HEK293 (cell line): ENCODE data around the gene FOXP1.

Experiments used
- CTCF ChIA-PET: fragments of 350-600 bp; formaldehyde crosslinking; extraction: SDS; loops from one replicate; lab custom pipeline; 2021; ENCODE audit warnings: antibody characterized with exemption; lab: Yijun Ruan, JAX
- POLR2A ChIA-PET: fragments of 300-600 bp; formaldehyde crosslinking; extraction: SDS; loops from one replicate; lab custom pipeline; 2020; ENCODE audit warnings: antibody characterized with exemption, inconsistent platforms; lab: Yijun Ruan, JAX
- H3K27ac ChIP-seq: fragments of 200-500 bp; sonication (Bioruptor generic); 2 replicates; pipeline ENCODE4 v1.5.1; 2014; ENCODE audit warnings: low read depth, low read length, control low read depth, inconsistent platforms; ENCODE audit errors: extremely low read depth
- H3K36me3 ChIP-seq, 2 experiments: fragments of 200-500 bp in 1 of 2; sonication (Bioruptor generic) in 1 of 2; 1 replicate in 1 of 2; 2 replicates in 1 of 2; pipeline ENCODE4 v1.5.1; 2014 to 2017; ENCODE audit warnings: inconsistent platforms in 2 of 2, low read length in 2 of 2; ENCODE audit not compliant: control insufficient read depth in 2 of 2, insufficient read depth in 1 of 2
- H3K4me1 ChIP-seq: fragments of 200-500 bp; sonication (Bioruptor generic); 2 replicates; pipeline ENCODE4 v1.5.1; 2014; ENCODE audit warnings: mild to moderate bottlenecking, low read length, inconsistent platforms; ENCODE audit not compliant: control insufficient read depth, insufficient read depth
- H3K4me3 ChIP-seq: 2 replicates; pipeline ENCODE4 v1.5.1; 2011; ENCODE audit warnings: low read depth, mild to moderate bottlenecking, control low read depth, low read length, moderate library complexity
- H3K9me3 ChIP-seq: fragments of 200-500 bp; sonication (Bioruptor generic); 2 replicates; pipeline ENCODE4 v1.5.1; 2014; ENCODE audit warnings: low read depth, low read length, inconsistent platforms; ENCODE audit not compliant: control insufficient read depth, insufficient read depth
- BCL11B ChIP-seq: fragments of 450-650 bp; formaldehyde crosslinking; IDR thresholded peaks from 2 replicates; pipeline ENCODE4 v1.5.1; 2016; ENCODE audit warnings: low read depth, missing biosample characterization, missing genetic modification characterization
- KLF8 ChIP-seq: fragments of 450-650 bp; formaldehyde crosslinking; IDR thresholded peaks from 2 replicates; pipeline ENCODE4 v1.5.1; 2016; ENCODE audit warnings: missing biosample characterization, missing genetic modification characterization
- WT1 ChIP-seq: fragments of 450-650 bp; formaldehyde crosslinking; IDR thresholded peaks from 2 replicates; pipeline ENCODE4 v1.5.1; 2016; ENCODE audit warnings: missing biosample characterization, missing genetic modification characterization
- YY1 ChIP-seq: fragments of 450-650 bp; formaldehyde crosslinking; IDR thresholded peaks from 2 replicates; pipeline ENCODE4 v1.5.1; 2018; ENCODE audit warnings: missing biosample characterization, missing genetic modification characterization
- ZBTB7A ChIP-seq: fragments of 450-650 bp; formaldehyde crosslinking; IDR thresholded peaks from 2 replicates; pipeline ENCODE4 v1.5.1; 2016; ENCODE audit warnings: low read depth, missing biosample characterization, missing genetic modification characterization
- ZEB2 ChIP-seq: fragments of 450-650 bp; formaldehyde crosslinking; IDR thresholded peaks from 2 replicates; pipeline ENCODE4 v1.5.1; 2016; ENCODE audit warnings: missing biosample characterization, missing genetic modification characterization
- ZFP41 ChIP-seq: fragments of 450-650 bp; formaldehyde crosslinking; IDR thresholded peaks from 2 replicates; pipeline ENCODE4 v1.5.1; 2016; ENCODE audit warnings: missing biosample characterization, missing genetic modification characterization, borderline replicate concordance
- ZNF19 ChIP-seq: fragments of 450-650 bp; formaldehyde crosslinking; IDR thresholded peaks from 2 replicates; pipeline ENCODE4; 2016; ENCODE audit warnings: missing biosample characterization, missing genetic modification characterization, low read depth
- ZNF2 ChIP-seq: fragments of 450-650 bp; formaldehyde crosslinking; IDR thresholded peaks from 2 replicates; pipeline ENCODE4 v1.5.1; 2016; ENCODE audit warnings: missing biosample characterization, missing genetic modification characterization
- ZNF223 ChIP-seq: fragments of 450-650 bp; formaldehyde crosslinking; IDR thresholded peaks from 2 replicates; pipeline ENCODE4 v1.5.1; 2016; ENCODE audit warnings: missing biosample characterization, missing genetic modification characterization
- ZNF366 ChIP-seq: fragments of 450-650 bp; formaldehyde crosslinking; conservative IDR thresholded peaks from 2 replicates; pipeline ENCODE4 v1.5.1; 2016; ENCODE audit warnings: missing biosample characterization, missing genetic modification characterization
- ZNF37A ChIP-seq: fragments of 450-650 bp; IDR thresholded peaks from 2 replicates; pipeline ENCODE4 v1.5.1; 2018; ENCODE audit warnings: missing biosample characterization, missing genetic modification characterization
- ZNF394 ChIP-seq: fragments of 450-650 bp; formaldehyde crosslinking; IDR thresholded peaks from 2 replicates; pipeline ENCODE4 v1.5.1; 2016; ENCODE audit warnings: missing biosample characterization, missing genetic modification characterization, mild to moderate bottlenecking, moderate library complexity, borderline replicate concordance
- ZNF560 ChIP-seq: fragments of 450-650 bp; formaldehyde crosslinking; IDR thresholded peaks from 2 replicates; pipeline ENCODE4 v1.5.1; 2017; ENCODE audit warnings: missing biosample characterization, missing genetic modification characterization, borderline replicate concordance
- ZNF670 ChIP-seq: fragments of 450-650 bp; formaldehyde crosslinking; IDR thresholded peaks from 2 replicates; pipeline ENCODE4 v1.5.1; 2016; ENCODE audit warnings: missing biosample characterization, missing genetic modification characterization, low read depth
- ZNF677 ChIP-seq: fragments of 450-650 bp; IDR thresholded peaks from 2 replicates; pipeline ENCODE4 v1.5.0; 2018; ENCODE audit warnings: missing biosample characterization, mild to moderate bottlenecking, missing genetic modification characterization, moderate library complexity
- ZNF747 ChIP-seq: fragments of 450-650 bp; formaldehyde crosslinking; IDR thresholded peaks from 2 replicates; pipeline ENCODE4 v1.5.1; 2016; ENCODE audit warnings: missing biosample characterization, missing genetic modification characterization
- ZNF843 ChIP-seq: fragments of 450-650 bp; formaldehyde crosslinking; IDR thresholded peaks from 2 replicates; pipeline ENCODE4 v1.5.1; 2016; ENCODE audit warnings: missing biosample characterization, missing genetic modification characterization
- ZSCAN30 ChIP-seq: fragments of 450-650 bp; IDR thresholded peaks from 2 replicates; pipeline ENCODE4 v1.5.1; 2018; ENCODE audit warnings: missing biosample characterization, mild to moderate bottlenecking, missing genetic modification characterization, moderate library complexity
- TF ChIP-seq, protein P1 (sequence below): fragments of 450-650 bp; formaldehyde crosslinking; IDR thresholded peaks from 2 replicates; pipeline ENCODE4 v1.5.1; 2016; ENCODE audit warnings: missing biosample characterization, missing genetic modification characterization
- TF ChIP-seq, protein P2 (sequence below): fragments of 450-650 bp; formaldehyde crosslinking; IDR thresholded peaks from 2 replicates; pipeline ENCODE4 v1.5.1; 2017; ENCODE audit warnings: missing biosample characterization, missing genetic modification characterization
- TF ChIP-seq, protein P3 (sequence below): fragments of 450-650 bp; formaldehyde crosslinking; IDR thresholded peaks from 2 replicates; pipeline ENCODE4 v1.5.1; 2017; ENCODE audit warnings: missing biosample characterization, mild to moderate bottlenecking, missing genetic modification characterization, moderate library complexity

FOXP1 gene

DNA sequence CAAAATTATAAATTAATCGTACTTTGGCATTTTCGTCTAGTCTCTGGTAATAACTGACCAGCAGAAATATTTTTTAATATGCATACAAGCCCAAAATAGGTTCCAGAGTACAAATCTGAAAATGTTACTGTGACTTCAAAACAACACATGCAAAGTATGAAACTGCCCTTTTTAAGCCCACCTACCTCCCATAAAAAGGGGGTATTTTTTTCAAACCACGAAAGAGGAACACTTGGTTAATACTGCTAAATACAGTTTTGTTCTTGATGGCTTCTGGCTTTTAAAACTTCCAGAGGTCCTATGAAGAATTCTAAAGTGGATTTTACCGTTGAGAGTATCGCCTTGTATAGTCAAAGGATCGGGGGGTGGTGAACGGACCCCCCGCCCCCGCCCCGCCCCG, 610.7 kb downstream of the FOXP1 start:
- H3K4me3 ChIP-seq = no peak overlapping the region
- H3K9me3 ChIP-seq = no peaks in the 10 kb centered on the region
- H3K36me3 ChIP-seq = peaks cover 7 to 79% of the 10 kb centered on the region in 2 experiments
- ChIA-PET CTCF (no interaction called here), POLR2A (interaction anchor here (0.6 kb wide), 1 partner anchor 10 kb away, joined by 3 read pairs; no protein-coding TSS in a partner anchor)
- H3K4me1 ChIP-seq = no peaks in the 10 kb centered on the region
- TF ChIP-seq ZBTB7A (no peak), ZEB2 (tag by site-specific recombination) (no peak)
- no peak overlapping the region for H3K27ac ChIP-seq

DNA sequence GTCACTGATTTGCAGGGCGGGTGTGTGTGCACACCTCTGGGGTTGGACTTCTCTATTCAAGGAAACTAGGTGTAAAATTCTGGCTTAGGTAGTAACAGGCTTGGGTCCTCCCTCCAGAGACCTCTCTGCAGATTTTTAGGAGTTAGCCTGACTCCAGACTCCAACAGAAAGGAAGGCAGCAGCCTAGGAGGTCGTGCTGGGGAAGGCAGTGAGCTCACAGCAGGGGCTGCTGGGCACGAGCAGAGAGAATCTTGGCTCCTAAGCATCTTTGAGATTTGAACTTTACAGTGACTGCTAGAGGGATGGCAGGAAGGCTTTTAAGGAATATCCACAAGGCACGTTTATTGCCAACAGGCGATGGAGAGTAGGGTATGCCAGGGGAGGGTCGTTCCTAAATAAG, 612.6 kb downstream of the FOXP1 start:
- TF ChIP-seq ZSCAN30 (tag by site-specific recombination) (no peak), ZNF747 (tag by site-specific recombination) (no peak), ZNF19 (tag by site-specific recombination) (no peak), YY1 (tag by site-specific recombination) (no peak), ZFP41 (tag by site-specific recombination) (no peak), ZNF223 (tag by site-specific recombination) (no peak), ZNF843 (tag by site-specific recombination) (no peak), KLF8 (tag by site-specific recombination) (no peak), ZNF560 (tag by site-specific recombination) (no peak), ZNF366 (no peak), WT1 (tag by site-specific recombination) (no peak)
- TF ChIP-seq, protein P1, sequence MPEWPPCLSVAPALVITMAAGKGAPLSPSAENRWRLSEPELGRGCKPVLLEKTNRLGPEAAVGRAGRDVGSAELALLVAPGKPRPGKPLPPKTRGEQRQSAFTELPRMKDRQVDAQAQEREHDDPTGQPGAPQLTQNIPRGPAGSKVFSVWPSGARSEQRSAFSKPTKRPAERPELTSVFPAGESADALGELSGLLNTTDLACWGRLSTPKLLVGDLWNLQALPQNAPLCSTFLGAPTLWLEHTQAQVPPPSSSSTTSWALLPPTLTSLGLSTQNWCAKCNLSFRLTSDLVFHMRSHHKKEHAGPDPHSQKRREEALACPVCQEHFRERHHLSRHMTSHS = no peak
- TF ChIP-seq, protein P2, sequence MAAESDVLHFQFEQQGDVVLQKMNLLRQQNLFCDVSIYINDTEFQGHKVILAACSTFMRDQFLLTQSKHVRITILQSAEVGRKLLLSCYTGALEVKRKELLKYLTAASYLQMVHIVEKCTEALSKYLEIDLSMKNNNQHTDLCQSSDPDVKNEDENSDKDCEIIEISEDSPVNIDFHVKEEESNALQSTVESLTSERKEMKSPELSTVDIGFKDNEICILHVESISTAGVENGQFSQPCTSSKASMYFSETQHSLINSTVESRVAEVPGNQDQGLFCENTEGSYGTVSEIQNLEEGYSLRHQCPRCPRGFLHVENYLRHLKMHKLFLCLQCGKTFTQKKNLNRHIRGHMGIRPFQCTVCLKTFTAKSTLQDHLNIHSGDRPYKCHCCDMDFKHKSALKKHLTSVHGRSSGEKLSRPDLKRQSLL (tag by site-specific recombination) = no peak
- CTCF ChIA-PET = interaction anchor here (1.0 kb wide), 1 partner anchor 51 kb away, joined by 3 read pairs; no protein-coding TSS in a partner anchor
- Histone ChIP-seq H3K27ac (no peak overlapping the region), H3K4me1 (no peaks in the 10 kb centered on the region), H3K9me3 (no peaks in the 10 kb centered on the region), H3K36me3 (peaks cover 0 to 74% of the 10 kb centered on the region in 2 experiments; a peak in 2 of 3 replicates), H3K4me3 (no peak overlapping the region)
- POLR2A ChIA-PET = no interaction called here

DNA sequence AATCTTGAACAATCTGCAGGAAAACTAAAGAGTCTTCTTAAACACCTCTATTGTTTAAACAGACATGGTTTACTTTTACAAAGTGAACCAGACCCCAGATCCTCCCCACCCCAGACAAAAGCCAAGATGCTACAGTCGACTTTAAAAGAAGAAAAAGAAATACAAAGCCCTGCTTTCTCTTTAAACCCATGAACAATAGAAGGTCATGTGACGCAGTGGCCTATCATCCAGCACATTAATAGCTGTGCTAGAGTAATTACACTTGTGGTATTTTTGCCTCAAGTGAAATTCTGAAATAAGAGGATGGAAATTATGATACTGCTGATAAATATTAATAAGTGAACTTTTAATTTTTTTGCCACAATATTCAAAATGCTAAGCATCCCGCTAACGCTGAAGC, 613.4 kb downstream of the FOXP1 start:
- peaks cover 0 to 74% of the 10 kb centered on the region in 2 experiments; a peak in 2 of 3 replicates for H3K36me3 ChIP-seq
- no peaks in the 10 kb centered on the region for H3K9me3 ChIP-seq
- no peak for TF ChIP-seq ZNF670
- no peak for TF ChIP-seq ZNF394 (tag by site-specific recombination)
- TF ChIP-seq, protein P3, sequence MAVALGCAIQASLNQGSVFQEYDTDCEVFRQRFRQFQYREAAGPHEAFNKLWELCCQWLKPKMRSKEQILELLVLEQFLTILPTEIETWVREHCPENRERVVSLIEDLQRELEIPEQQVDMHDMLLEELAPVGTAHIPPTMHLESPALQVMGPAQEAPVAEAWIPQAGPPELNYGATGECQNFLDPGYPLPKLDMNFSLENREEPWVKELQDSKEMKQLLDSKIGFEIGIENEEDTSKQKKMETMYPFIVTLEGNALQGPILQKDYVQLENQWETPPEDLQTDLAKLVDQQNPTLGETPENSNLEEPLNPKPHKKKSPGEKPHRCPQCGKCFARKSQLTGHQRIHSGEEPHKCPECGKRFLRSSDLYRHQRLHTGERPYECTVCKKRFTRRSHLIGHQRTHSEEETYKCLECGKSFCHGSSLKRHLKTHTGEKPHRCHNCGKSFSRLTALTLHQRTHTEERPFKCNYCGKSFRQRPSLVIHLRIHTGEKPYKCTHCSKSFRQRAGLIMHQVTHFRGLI (tag by site-specific recombination) = no peak
- no peak for TF ChIP-seq BCL11B (tag by site-specific recombination)
- TF ChIP-seq ZNF677 = no peak
- no peak for TF ChIP-seq ZNF37A
- no peak for TF ChIP-seq ZNF2 (tag by site-specific recombination)
- no peak overlapping the region for H3K27ac ChIP-seq
- no peaks in the 10 kb centered on the region for H3K4me1 ChIP-seq
- H3K4me3 ChIP-seq = no peak overlapping the region
- CTCF ChIA-PET = no interaction called here
- POLR2A ChIA-PET = no interaction called here
